Right hindlimb (tissue), 1 donor: ENCODE results near the gene AP2B1.
A peak's percentile ranks its signal among the peaks of the same experiment; 100 is the strongest.

Source experiments
- DNase-seq: peaks from one replicate; pipeline ENCODE4 v3.0.0-alpha.2; 2018

The AP2B1 gene

DNA sequence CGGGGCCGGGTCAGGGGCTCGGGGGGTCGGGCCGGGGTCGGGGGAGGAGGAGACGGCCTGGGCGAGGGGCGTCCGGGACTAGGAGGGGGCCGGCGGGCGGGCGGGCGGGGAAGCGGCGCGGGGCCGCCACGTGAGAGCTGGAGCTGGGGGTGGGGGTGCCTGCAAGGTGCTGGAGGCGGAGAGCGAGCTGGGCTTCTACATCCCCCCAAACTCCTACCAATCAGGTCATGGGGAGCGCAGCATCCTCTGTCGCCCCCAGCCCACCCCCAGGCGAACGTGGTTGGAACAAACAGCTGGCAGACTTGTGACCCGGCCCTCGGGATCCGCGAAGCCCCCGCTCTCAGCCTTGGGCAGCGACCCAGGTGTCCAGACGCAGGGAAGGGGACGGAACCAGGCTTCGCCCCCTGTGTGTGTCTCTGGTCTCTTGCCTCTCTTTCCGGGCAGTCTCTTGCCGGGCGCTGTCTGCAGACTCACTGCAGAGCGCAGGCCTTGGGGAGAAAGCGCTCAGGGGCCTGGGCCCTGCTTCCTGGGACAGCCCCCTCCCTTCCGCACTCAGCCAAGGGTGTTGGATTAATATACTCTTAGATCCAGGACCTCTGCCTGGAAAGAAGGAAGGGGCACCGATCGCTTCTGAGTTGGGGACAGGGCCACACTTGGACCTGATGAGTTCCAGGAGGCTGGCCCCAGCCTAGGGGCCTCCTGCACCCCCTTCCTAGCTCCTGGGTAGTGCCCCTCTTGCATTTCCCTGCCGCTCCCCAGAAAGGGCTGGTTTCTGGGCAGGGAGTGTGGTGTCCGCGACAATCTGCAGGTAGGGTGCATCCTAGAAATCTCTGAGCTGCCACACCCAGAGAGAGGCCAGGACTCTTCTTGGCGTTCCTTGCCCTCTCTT, 145.0 kb downstream of the AP2B1 start:
- DNase-seq, result no peak

DNA sequence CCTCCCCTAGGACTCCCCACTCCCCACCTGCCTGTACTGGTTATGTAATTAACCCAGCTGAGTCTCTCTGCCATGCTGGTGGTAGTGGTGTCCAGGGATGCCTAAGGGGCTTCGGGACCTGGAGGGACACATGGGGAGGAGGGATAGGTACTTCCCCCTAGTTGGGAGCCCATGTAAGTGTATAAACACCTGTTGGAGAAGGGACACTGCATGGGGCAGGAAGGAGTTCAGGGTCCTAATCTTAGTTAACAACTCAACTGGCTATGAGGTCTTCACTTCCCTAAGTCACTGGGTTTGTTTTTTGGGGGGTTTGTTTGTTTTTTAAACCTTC, 145.6 kb downstream of the AP2B1 start:
- DNase-seq, result no peak

DNA sequence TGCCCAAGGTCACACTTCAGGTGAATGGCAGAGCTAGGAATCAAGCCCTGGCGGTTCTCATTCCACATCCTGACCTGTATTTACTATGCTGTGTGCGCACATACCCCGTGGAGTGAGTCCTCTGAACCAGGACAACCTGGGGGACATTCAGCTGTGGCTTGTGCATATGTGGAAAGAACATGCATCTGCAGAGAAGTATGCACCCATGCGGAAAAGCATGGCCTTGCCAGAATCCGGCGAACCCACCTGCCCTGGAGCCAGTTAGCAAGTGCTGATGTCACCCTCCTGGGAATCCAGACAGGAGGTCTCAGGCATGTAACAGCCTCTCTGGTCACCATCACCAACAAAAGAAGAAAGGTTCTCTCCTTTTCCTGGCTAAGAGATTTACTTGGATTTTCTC, 146.2 kb downstream of the AP2B1 start:
- DNase-seq, result no peak

DNA sequence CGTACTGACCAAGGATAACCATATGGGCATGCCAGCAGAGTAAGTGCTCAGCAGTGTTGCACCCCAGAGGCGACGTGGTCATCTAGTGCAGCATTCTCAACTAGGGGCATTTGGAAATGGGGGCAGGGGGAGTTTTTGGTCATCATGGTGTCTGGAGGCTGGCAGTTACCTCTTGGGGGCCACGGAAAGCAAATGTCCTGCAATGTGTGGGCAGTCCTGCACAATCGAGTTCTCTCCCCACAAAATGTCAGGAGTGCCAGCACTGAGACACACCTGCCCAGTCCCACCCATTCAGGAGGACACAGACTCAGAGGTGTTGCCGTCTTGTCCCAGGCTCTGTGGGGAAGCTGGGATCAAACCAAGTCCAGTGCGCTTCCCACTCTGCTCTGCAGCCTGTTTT, 147.3 kb downstream of the AP2B1 start:
- no peak for DNase-seq

DNA sequence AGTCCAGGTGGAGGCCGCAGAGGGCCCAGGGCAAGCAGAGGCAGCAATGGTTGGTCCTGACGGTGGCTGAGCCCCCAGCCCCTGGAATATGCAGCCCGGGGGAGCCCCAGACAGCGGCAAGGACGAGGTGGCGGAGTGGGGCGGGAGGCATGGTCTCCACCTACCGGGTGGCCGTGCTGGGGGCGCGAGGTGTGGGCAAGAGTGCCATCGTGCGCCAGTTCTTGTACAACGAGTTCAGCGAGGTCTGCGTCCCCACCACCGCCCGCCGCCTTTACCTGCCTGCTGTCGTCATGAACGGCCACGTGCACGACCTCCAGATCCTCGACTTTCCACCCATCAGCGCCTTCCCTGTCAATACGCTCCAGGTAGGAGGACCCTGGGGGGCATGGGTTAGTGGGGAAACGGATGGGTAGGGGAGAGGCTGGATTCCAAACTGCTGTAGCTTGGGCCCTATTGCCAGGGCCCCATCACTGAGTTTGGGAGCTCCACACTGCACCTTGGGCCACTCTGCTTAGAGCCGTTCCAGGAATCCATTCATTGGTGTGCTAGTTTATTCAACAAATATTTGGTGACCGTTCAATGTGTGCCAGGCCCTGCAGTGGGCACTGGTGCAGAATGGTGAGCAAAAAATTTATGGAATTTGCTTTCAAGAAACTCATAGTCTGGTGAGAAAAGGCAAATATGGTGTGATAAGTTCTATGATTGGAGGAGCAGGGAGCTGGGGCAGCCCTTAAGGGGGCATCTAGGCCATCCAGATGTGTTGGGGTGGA, 148.1 kb downstream of the AP2B1 start:
- DNase-seq, result no peak

DNA sequence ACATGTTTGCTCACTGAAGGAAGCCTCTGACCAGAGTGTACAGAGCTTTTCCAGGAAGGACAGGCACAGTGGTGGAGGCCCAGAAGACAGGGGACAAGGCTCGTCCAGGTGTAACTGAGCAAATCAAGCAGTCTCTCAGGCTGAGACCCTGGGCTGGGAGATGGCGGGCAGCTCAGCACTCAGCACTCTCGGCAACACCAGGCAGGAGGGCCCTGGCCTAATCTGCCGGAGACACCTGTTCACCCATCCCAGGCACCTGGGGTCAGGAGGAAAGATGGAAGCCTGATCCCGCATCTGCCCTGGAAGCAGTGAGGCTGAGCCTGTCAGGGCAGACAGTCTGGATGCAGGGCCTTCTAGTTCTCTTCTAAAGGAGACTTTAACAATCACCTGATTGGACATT, 149.1 kb downstream of the AP2B1 start:
- no peak for DNase-seq

DNA sequence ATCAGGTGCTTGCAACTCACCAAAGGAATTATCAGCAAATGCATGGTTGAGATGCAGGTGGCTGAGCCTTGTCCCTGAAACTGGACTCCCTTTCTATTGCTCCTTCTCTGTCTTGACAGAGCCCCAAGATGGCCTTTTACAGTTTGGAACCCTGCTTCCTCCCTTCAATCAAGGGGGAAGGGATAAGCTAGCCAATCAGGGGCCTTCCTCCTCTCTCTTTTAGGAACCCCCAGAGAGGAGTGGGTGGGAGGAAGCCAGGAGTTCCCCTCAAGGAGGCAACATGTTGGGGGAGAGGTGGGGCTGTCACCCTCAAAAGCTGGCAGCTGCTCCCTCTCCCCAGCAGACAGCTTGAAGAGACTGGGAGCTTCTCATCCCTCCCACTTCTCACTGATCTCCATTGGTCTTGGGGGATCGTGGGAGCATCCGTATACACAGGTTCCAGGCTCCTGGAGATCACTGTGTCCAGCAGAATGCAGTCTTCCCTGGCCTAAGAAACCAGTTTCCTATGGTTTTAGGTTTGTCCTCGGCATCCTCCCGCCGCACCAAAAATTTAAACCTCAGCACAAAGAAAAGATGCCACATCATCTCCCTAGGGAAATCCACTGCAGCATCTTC, 151.5 kb downstream of the AP2B1 start:
- DNase-seq, result no peak

DNA sequence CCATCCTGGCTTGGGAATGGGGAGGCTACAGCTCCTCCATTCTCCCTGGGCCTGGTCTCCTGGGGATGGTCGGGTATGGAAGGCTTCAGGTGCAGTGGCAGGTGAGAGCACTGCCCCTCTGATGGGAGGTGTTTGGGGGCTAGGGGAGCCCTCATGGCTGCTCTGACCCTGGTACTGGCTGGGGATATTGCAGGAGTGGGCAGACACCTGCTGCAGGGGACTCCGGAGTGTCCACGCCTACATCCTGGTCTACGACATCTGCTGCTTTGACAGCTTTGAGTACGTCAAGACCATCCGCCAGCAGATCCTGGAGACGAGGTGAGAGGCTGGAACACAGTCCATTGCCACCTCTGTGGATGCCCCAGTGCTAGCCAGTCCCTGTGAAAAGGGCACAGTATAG, 153.1 kb downstream of the AP2B1 start:
- no peak for DNase-seq

DNA sequence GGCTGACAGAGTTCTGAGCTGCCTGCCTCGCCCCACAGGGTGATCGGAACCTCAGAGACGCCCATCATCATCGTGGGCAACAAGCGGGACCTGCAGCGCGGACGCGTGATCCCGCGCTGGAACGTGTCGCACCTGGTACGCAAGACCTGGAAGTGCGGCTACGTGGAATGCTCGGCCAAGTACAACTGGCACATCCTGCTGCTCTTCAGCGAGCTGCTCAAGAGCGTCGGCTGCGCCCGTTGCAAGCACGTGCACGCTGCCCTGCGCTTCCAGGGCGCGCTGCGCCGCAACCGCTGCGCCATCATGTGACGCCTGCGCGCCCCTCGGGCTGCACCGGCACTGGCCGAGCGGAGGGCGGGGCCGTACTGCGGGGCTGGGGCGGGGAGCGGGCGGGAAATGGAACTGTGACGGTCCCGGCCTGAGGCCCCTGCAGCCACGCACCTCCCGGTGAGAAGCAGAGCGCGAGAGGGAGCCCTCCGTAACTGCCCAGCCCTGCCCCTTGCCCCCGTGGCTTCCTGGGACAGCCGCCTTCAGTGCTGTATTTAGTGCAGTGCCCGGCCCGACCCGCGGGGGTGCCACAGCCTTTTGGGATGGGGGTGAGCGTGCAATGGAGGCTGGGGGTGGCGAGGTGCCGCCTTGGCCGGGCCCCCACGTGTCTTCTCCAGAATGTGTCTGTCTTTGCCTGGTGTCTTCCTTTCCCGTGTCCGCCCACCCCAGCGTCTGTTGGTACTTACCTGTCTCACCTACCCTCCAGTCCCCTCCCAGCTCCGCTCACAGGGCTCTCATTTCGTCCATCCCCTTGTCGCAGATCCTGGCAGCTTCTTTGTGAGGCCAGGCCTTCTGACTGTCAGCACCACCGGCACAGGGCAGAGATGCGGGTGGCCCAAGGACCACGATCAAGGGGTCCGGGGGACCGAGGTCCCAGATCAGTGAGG, 154.1 kb downstream of the AP2B1 start:
- DNase-seq, result no peak

DNA sequence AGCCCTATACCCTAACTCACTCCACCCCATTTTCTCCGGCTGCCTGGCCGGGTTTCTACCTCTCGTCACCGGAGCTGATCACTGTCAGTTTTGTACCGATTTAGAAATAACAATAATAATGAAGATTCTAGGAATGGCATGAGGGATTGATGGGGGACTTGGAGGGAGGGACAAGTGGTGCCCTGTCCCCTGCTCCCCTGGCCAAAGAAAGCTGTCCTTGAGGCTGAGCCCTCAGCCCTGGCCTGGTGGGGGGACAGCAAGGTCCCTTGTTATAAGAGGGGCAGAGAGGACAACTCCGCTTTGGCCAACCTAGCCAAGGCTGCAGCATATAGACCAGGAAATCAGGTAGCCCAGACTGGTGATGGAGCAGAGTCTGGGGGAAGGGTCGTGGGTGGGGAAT, 155.4 kb downstream of the AP2B1 start:
- no peak for DNase-seq

DNA sequence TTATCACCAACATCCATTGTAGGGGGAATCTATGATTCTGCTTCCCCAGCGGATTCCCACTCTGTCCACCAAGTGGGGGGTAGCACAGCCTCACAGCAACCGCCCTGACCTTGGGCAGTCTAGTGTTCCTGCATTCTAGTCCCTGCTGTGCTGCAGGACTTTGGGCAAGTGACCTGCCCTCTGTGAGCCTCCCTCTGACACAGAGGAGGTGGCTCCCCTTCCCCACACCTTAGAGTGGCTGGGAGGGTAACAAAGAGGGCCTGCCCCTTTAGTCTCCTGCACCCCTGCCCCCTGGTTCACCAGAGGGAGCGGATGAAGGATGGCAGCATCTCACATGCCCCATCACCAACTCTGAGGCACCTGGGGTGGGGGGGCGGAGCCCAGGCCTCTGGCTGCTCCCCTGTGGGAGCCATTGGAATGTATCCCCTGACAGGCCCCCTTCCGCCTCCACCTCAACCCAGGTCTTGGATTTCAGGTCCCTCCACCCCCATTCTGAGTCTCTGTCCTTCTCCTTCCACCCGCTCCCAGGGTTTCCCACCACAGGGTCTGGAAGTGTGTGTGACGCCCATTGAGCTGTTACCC, 155.9 kb downstream of the AP2B1 start:
- no peak for DNase-seq

DNA sequence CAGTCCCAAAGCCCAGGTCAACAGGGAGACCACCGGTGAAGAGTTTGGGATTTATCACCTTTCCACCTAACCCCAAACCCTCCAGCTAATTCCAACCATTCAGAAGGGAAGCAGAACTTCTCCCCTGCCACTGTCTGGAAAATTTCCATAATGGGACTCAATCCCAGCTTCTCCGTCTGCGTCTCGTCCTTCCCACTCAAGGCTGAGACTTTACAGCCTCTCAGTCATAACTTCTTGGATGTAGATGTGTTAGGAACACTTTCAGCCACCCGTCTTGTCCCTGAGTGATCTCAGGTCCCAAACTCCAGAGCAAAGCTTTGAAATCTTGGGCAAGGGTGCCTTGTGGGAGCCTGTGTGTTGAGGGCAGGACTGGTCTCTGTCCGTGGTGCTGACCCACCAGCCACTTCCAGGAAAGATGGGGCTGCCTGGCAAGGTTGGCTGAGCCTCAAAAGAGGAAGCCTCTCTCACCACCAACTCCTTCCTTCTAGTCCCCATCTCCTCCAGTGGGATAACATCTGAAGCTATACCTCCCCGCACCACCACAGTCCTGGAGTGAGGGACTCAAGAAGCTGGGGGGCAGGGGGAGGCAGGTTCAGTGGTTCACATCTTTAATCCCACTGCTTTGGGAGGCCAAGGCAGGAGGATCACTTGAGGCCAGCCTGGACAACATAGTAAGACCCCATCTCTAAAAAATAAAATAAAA, 156.7 kb downstream of the AP2B1 start:
- DNase-seq, result peak; percentile 47

DNA sequence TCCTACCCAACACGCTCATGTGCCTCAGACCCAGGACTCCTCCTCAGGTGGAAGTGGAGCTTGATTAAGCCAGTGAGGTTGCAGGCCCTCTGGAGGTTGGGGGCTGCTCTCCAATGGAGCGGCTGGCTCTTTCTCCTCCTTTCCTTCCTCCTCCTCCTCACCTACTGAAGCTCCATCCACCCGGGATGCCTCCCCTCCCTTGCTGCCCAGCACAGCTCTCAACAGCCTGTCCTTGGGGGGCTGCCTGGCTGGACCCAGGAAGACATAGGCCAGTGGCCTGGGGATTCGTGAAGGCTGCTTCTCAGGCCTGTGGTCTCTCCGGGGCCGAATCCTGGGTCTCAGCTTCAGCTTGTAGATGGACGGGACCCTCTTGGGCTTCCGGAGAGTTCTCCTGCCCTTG, 157.7 kb downstream of the AP2B1 start:
- no peak for DNase-seq

DNA sequence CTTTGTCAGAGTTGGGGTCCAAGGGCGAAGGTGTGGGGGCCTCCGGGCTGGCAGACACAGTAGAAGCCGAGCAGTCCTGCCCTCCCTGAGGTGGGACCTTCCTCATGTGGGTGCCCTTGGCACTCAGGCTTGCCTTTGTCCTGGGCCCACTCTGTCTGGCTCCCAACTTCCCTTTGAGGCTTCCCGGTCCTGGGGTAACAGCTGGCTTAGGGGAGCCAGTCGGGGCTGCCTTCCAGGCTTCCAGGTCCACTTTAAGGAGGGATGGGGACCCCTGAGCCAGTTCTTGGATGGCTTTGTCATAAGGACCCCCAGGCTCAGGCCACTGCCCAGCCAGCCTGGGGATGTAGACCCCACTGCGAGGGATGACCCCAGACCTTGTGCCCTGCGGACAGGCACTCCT, 158.1 kb downstream of the AP2B1 start:
- DNase-seq, result no peak

DNA sequence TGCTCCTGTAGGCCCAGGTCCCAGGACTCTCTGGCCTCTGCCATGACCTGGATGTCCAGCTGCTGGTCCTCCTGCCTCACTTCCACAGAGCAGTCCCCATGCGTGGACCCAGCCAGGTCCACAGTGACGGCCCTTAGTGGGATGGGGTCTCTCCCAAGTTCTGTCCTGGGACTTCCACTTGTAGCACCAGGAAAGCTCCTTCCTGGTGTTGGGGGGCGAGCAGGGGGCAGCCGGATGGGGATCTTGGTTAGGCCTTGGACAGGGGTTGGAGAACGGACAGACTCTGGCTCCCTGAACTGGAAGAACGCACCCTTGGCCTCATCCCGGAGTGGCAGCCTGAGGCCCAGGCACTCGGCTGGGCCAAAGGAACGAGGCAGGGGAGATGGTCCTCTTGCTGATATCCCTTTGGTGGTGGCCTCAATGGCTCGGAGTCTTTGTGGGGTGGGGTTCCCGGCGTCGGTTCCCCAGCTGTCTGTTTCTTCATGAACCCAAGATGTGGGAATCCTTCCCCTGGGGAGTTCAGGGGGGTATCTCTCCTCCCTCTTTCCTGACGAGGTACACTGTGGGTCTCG, 158.7 kb downstream of the AP2B1 start:
- no peak for DNase-seq

DNA sequence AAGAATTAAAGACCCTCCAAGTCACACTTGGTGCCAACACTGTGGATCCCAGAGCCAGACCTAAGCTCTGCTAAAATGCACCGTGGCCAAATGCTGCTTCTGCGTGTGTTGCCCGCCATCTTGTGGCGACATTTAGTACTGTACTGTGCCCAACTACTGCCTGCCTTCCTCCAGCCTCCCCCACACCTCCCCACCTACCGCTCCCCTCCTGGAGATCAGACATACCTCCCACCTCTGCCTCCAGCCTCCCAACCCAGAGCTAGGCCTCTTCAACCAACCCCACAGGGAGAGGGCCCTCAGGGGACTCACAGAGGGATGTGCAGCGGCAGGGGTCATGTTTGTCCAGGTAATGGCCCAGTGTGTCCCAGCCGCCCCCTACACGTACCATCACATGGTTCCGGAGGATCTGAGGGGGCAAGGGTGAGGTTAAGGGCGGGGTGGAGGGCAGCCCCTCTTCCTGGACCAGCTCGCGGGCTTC, 160.5 kb downstream of the AP2B1 start:
- DNase-seq, result peak; percentile 79

DNA sequence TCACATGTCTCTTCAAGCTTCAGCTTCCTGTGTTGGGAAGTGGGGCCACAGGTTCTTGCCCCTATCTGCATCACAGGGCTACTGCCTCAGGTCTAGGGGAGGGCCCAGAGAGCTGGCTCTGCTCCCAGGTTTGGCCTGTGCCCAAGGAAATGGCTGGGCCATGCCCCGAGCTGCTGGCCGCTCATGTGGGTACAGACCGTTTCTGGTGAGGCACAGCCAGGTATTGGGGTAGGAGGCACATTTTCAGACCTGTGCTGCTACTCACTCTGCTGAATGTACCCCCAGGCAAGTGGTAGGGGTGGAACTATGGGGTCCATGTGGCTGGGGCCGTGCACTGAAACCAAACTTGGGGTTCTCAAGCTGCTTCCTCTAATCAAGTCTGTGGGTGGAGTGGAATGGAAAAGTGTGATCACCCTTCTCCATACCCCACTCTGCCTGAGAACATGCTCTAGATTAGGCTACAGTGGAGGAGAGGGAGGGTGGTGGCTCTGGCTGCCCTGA, 161.3 kb downstream of the AP2B1 start:
- no peak for DNase-seq

DNA sequence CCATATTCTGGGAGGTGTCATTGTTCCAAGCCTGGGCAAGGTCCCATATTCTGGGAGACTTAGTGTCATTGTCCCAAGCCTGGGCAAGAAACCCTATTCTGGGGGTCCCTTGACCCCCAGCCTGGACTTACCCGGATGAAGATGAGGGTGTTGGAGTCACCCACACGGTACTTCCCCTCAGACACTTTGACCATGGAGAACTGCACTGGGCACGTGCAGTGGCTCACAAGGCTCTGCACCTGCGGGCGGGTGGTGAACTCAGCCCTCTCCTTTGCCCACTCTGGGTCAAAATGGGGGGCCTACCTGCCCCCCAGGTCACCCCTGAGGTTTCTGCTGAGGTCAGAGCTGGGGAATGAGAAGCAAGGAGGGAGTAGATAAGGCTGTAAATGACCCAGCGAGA, 161.9 kb downstream of the AP2B1 start:
- DNase-seq, result no peak

DNA sequence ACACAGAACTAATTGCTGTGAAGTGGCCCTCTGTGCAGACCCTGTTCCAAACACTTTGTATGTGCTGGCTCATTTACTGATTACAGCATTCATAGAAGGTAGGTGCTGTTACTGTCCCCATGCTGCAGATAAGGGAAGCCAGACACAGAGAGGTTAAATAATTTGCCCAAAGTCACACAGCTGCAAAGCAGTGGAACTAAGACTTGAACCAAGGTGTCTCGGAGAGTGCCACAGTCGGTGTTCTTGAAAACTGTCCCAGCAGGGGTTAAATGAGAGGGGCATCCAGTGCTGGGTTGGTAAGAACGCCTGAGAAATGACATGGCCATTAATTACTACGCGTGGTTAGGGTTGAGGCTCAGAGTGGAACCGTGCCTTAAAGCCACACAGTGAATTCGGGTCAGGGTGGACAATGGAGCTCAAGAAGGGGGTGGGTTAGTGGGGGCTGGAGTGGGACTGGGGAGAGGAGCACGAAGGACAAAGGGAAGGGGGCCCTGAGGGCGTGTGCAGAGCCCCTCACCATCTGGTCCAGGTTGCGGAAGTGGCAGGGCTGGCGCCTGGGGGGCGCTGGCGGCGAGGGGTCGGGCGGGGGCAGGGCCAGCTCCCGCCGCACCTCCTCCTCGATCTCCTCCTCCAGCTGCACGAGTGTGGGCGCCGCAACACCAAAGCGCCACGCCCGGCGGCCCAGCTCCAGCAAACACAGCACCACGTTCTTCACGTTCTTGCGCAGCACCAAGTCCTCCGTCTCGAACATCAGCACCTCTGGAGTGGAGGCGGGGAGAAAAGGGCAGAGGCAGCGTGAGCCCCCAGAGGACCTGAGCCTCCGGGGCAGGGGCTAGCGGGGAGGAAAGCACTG, 162.7 kb downstream of the AP2B1 start:
- DNase-seq, result no peak
